HG03469 (cell line): ENCODE data around the gene SMIM8.
"Not testable (repeated sequence)": the region's sequence is repeated elsewhere in the genome, so short reads cannot be mapped to it uniquely, and the experiment has no call there.

ENCODE experiments used
- ATAC-seq: cut with Tn5 transposase; IDR thresholded peaks from one replicate; pipeline ENCODE4 v1.9.1; 2021; ENCODE audit warnings: mild to moderate bottlenecking, moderate library complexity, moderate number of reproducible peaks; ENCODE audit not compliant: unreplicated experiment

SMIM8 gene

GRCh38 chr6:87322304-87323212 lies at the start of gene SMIM8:
SMIM8 (plus strand) TSS chr6:87322588; CDS start chr6:87337032, 14,444 bp downstream.
- ATAC-seq = peak; percentile 98

GRCh38 chr6:87274660-87275274 lies 47.6 kb upstream of the SMIM8 start:
- no peak for ATAC-seq

DNA sequence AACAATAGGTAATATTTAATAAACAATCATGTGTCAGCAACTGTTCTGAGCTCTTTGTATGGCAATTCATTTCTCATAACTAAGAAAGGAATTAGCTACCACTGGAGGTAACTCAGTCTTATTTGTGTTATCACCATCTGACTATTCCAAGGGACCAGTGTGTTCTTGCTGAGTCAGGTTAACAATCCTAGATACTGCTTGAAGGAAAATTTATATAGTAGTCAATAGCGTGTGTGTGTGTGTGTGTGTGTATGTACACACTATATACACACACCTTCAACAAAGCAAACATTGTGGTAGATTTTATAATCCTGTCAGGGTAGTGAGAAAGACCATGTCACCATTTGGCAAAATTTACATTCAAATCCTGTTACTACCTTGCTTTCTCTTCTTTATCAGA lies 45.8 kb upstream of the SMIM8 start:
- ATAC-seq = no peak

DNA sequence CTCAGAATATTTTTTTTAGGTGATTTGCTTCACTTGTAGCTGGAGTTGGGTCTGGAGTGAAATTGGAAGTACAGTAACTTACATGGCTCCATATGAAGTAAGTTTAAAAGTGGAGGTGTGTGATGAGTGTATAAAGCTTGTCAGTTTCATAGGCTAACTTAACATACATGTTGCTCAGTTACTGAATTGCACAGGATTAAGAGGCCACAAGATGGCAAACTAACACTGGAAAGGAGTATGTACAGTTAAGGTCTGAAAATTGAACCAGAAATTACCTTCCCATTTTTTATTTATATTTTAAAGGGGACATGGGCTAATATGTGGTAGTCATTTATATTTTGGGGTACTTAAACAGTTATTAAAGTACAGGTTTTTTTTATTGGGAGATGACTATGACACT lies 45.3 kb upstream of the SMIM8 start:
- ATAC-seq = no peak

- no peak for ATAC-seq
Measured at GRCh38 chr6:87279196-87279595, 43.2 kb upstream of the SMIM8 start.

- no peak for ATAC-seq
Measured at GRCh38 chr6:87281426-87281825, 41.0 kb upstream of the SMIM8 start.

DNA sequence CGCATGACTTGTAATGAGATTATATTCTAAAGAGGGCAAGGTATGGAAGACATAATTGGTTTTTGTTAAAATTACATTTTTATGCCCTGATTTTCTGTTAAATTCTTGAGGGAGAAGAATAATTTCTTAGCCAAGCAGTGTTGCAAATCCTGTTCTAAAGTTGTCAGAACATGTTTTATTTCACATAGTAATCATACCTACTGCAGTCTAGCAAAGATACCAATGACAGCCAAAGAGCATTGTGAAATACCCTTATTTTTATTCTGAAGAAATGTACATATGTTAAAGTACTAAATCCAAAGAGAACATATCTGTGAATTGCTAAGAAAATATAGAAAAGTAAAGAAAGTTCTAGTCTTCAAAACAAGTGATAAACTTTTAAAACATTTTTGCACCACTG lies 39.6 kb upstream of the SMIM8 start:
- no peak for ATAC-seq

DNA sequence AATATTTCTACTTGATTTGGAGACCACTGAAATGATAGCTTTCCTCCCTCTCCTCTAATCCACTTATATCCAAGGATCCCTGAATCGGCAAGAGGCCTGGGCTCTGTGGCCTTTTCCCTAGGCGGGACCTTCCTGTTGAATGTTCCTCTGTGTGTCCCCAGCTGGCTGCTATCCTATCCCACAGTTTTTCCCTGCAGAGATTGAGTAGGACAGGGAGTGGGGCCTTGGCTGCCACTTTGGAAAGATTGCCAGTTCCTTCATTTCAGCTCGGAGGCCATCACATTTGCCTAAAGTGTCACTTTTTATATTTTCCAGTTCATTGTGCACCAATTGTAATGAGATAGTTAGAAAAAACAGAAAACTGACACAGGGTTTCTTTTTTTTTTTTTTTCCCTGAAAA lies 38.9 kb upstream of the SMIM8 start:
- no peak for ATAC-seq

DNA sequence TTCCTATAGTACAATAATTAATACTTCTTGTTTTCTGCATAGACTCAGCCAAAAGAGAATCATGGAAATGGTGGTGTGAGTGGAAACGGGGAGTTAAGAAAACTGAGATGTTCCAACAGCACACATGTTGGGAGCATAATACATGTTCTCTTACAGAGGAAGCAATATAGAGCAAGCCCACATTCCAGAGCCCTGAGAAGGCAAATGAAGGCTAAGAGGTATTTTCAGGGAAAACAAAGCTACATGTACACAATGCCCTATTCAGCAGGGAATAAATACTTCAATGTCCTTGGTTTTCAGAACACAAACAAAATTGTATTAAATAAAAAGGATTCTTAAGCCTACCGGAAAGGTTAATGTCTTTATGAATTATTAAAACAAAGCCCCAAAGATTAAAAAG lies 35.1 kb upstream of the SMIM8 start:
- ATAC-seq = no peak

DNA sequence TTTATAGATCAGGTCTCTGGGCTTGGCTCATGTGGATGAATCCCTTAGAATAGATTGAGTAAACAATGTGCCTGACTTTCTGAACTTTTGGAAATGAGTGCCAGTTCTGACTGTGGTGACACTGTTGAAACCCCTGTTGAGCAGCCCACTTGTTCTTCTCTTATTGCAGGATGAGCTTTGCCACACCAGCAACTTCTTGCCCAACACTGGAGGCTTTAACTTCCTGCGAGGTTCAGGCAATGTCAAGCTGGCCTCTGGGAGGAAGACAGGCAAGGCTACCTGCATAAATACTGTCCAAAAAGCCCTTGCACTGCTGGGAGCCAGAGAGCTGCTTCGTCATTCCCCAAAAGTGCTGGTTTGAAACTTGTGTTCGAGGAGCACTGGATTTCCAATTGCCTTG lies 32.8 kb upstream of the SMIM8 start:
- ATAC-seq = no peak

DNA sequence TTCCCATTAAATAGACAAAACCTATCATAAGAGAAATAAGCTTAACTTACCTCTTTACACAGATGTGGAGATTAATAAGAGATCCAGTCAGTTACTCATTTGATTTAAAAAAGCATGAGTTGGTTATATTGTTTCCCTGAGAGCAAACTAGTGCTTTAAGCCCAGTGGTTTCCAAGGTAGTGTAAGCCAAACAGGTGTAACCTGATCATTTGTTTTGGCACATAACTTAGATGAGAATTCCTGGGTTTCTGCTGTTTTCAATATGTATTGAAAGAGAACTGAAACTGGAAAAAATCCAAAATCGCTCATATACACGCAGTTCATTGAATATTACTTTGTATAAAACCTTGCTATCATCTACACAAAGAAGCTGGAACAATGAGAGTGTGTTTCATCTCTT lies 30.5 kb upstream of the SMIM8 start:
- no peak for ATAC-seq

- no peak for ATAC-seq
Measured at GRCh38 chr6:87293526-87293925, 28.9 kb upstream of the SMIM8 start.

GRCh38 chr6:87297119-87297518 lies 25.3 kb upstream of the SMIM8 start:
- ATAC-seq = no peak

DNA sequence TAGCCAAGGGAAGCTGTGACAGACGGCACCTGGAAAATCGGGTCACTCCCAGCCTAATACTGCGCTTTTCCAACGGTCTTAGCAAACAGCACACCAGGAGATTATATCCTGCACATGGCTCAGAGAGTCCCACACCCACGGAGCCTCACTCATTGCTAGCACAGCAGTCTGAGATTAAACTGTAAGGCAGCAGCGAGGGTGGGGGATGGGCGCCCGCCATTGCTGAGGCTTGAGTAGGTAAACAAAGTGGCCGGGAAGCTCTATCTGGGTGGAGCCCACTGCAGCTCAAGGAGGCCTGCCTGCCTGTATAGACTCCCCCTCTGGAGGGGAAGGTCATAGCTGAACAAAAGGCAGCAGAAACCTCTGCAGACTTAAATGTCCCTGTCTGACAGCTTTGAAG lies 21.1 kb upstream of the SMIM8 start:
- ATAC-seq = not testable (repeated sequence)

DNA sequence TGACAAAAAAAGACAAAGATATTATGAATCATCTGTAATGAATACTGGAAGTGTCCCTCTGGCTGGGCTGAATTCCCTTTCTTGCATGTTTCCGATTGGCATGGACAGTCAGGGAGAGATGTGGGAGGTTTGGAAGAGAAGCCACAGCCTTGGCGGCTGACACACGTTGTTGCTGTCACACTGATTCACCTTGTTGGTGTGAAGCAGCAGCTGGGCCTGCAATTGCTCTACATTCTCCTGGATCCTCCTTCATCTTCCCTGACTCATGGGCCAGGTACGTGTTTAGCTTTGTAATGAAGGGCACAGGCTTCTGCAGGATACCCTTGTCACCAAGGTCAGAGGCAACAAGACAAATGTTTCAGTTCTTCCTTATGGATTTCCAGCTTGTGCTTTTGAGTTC lies 13.4 kb upstream of the SMIM8 start:
- ATAC-seq = no peak

DNA sequence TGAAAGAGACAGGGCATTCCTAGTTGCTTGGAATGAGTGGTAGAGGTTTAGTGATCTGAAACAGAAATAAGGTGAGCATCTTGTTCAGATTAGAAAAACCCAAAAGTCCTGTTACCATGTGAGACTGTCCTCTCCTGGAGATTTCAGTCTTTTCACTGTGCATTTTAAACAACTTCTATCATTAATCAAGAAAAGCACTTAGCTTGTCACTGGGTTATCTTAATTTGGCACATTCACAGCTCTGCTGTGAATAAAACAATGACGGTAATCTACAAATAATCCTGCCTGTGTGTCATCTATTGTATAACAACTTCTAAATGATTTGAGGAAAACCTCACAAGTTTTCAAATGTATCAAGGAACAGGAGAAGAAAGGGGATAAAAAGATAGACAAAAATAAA lies 9.5 kb upstream of the SMIM8 start:
- ATAC-seq = no peak

DNA sequence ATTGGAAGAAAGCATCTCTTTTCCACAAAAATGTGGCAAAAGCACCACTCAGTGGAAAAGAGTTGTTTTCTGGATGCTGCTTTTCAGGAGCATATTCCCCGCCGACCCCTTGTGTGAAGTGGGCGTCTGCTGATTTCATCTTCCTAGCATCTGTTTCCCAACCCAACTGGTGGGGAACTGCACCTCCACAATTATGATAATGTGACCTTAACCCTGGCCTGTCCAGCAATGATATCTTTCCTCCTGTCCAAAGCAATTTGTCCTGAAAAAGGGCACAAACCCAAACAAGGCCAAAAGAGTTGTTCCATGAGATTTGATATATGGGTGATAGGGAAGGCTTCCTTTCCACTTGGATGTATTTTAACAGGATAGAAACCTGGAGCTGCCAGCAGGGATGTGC lies 7.3 kb upstream of the SMIM8 start:
- ATAC-seq = no peak

DNA sequence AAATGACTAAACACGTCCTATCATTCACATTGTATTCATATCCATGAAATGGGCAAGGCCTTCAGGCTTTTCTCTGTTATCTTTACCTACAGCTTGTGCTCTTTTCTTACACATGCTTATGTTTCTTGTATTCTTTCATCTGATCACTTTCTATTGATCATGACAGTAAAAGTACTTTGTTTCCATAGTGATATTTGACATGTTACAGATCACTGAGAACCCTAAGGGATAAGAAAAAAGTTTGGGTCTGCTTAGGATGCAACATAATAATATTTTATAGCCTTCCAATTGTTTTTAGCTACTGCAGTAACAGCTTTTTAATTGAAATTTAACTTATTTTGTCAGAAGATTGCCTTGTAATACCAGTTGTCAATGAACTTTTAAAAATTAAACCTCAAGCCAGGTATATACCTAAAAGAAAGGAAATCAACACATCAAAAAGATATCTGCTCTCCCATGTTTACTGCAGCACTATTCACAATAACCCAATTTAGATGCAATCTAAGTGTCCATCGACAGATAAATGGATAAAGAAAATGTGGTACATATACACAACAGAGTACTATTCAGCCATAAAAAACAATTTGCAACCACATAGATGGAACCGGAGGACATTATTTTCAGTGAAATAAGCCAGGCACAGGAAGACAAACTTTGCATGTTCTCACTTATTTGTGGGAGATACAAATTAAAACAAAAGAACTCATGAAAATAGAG lies 3.0 kb upstream of the SMIM8 start:
- no peak for ATAC-seq

GRCh38 chr6:87323880-87324279 lies 1.5 kb downstream of the SMIM8 start:
- ATAC-seq = not testable (repeated sequence)

DNA sequence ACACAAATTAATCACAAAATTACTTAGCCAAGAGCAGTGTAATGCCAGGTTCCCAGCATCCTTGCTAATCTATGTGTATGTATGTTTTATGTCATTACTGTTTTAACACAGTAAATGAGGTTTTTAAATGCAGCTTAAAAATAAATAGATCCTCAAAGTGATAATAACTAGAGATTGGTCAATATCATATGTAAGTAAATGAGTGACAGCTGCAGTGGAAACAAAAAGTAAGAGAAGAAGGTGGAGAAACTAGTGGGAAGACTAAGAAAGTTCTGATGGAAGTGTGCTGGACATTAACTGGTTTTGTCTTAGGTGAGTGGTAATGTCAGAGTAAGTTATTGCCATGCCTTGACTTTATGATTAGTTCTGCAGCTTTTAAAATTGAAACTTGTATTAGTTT lies 8.6 kb downstream of the SMIM8 start:
- no peak for ATAC-seq

DNA sequence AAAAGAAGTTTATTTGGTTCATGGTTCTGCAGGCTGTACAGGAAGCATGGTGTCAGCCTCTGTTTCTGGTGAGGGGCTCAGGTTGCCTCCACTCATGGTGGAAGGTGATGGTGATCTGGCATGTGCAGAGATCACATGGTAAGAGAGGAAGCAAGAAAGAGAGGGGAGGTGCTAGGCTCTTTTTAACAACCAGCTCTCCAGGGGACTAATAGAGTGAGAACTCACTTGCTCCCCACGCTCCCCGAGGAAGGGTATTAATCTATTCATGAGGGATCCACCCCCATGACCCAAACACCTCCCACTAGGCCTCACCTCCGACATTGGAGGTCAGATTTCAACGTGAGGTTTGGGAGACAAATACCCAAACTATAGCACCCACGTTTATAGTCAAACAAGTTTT lies 10.6 kb downstream of the SMIM8 start:
- ATAC-seq = no peak
